Caco-2 (cell line): ENCODE results near the gene FHIT. TPM values are rescaled to one million over a fixed set of nuclear protein-coding genes. Genes with fewer than 3 reads are reported as not detected.

Experiments
- BruUV-seq: library from RNA; stranded (reverse); fragments of 400-500 nt; replicated peaks from 2 replicates; lab custom pipeline; 2021; lab: Mats Ljungman, UMichigan
- CTCF ChIA-PET: fragments of 300-600 bp; sonication (Branson Sonifier 250); formaldehyde crosslinking; loops from one replicate; lab custom pipeline; 2022; ENCODE audit warnings: antibody characterized with exemption; lab: Charles Lee
- POLR2A ChIA-PET: fragments of 300-600 bp; sonication (Branson Sonifier 250); formaldehyde crosslinking; loops from one replicate; lab custom pipeline; 2022; ENCODE audit warnings: antibody characterized with exemption; lab: Charles Lee
- DNase-seq, 2 experiments: peaks; one replicate each; pipeline versions ENCODE4 v3.0.0 to v3.0.0-alpha.2; 2020 to 2022
- H3K27me3 ChIP-seq: replicated peaks from 2 replicates; pipeline ENCODE4 v1.6.0; 2011; ENCODE audit warnings: low read length; ENCODE audit not compliant: control insufficient read depth, insufficient read depth
- H3K36me3 ChIP-seq: 2 replicates; pipeline ENCODE4 v1.5.1; 2011; ENCODE audit warnings: low read length; ENCODE audit not compliant: control insufficient read depth, insufficient read depth
- H3K4me1 ChIP-seq: fragments of 250-450 bp; sonication (Bioruptor Pico); 2 replicates; pipeline ENCODE4 v1.5.1; 2020; ENCODE audit warnings: mild to moderate bottlenecking
- H3K4me3 ChIP-seq: 2 replicates; pipeline ENCODE4 v1.5.1; 2011; ENCODE audit warnings: low read depth, mild to moderate bottlenecking, control low read depth, low read length
- H3K9me3 ChIP-seq: fragments of 250-450 bp; sonication (Bioruptor Pico); 2 replicates; pipeline ENCODE4 v1.5.1; 2020; ENCODE audit warnings: mild to moderate bottlenecking, moderate library complexity
- H3K27ac Mint-ChIP-seq: one replicate; pipeline ENCODE4 v1.8.0; 2022; ENCODE audit warnings: mixed read lengths; ENCODE audit not compliant: unreplicated experiment
- H3K27me3 Mint-ChIP-seq: one replicate; pipeline ENCODE4 v1.8.0; 2022; ENCODE audit warnings: mixed read lengths; ENCODE audit not compliant: insufficient read depth, unreplicated experiment
- H3K36me3 Mint-ChIP-seq: one replicate; pipeline ENCODE4 v1.8.0; 2022; ENCODE audit warnings: mild to moderate bottlenecking, mixed read lengths; ENCODE audit not compliant: insufficient read depth, unreplicated experiment
- H3K4me1 Mint-ChIP-seq: one replicate; pipeline ENCODE4 v1.8.0; 2022; ENCODE audit warnings: low read depth, mixed read lengths; ENCODE audit not compliant: unreplicated experiment
- H3K4me3 Mint-ChIP-seq: one replicate; pipeline ENCODE4 v1.8.0; 2022; ENCODE audit warnings: mild to moderate bottlenecking, moderate library complexity, mixed read lengths; ENCODE audit not compliant: unreplicated experiment
- H3K9me3 Mint-ChIP-seq: one replicate; pipeline ENCODE4 v1.8.0; 2022; ENCODE audit warnings: mixed read lengths; ENCODE audit not compliant: unreplicated experiment
- intact Hi-C: fragments of 100-400 bp; cut with micrococcal nuclease; formaldehyde crosslinking; loops from one replicate; pipeline ENCODE4 v1.10.0; 2022; ENCODE audit not compliant: unreplicated experiment
- total RNA-seq: library from RNA; stranded (reverse); gene quantifications from 2 replicates; pipeline ENCODE4 v1.2.3, GENCODE V29; 2022
- TF ChIP-seq, protein P1 (sequence below), 2 experiments: fragments of 200-600 bp in 1 of 2; IDR thresholded peaks; 1 replicate in 1 of 2; 2 replicates in 1 of 2; pipeline versions ENCODE4 v1.5.1 to v1.8.0; 2011 to 2022; ENCODE audit warnings: antibody characterized with exemption in 1 of 2, control low read depth in 1 of 2, inconsistent platforms in 1 of 2, low read depth in 1 of 2, low read length in 1 of 2, mild to moderate bottlenecking in 1 of 2, moderate library complexity in 1 of 2; ENCODE audit not compliant: insufficient read depth in 1 of 2, severe bottlenecking in 1 of 2, unreplicated experiment in 1 of 2

FHIT gene
- total RNA-seq, 1 experiment from 2014 or later = 8.3 TPM

DNA sequence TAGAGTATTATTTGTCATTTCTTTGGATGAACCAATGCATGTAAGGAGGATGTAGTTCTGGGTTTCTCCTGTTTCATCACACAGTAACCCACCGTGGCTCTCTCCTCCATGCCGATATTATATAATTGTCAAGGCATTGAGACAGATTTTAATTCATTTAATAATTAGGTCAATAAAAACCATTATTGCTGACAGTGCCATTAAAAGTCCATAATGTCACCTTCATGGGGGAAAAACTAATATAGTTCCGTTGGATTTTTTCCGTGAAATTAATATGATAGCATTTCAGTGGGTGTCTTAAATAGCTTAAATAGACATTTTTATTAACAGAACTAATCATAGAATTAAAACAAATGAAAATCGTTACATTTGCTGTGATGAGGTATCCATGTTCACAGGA lies 1453.7 kb downstream of the FHIT start:
- Histone ChIP-seq H3K4me1 (no peaks in the 10 kb centered on the region), H3K27me3 (no peaks in the 10 kb centered on the region), H3K36me3 (no peaks in the 10 kb centered on the region), H3K9me3 (no peaks in the 10 kb centered on the region), H3K4me3 (no peak overlapping the region)
- H3K27ac Mint-ChIP-seq = no peak overlapping the region
- H3K9me3 Mint-ChIP-seq = no peaks in the 10 kb centered on the region
- intact Hi-C loops = no loop called here
- TF ChIP-seq, protein P1, sequence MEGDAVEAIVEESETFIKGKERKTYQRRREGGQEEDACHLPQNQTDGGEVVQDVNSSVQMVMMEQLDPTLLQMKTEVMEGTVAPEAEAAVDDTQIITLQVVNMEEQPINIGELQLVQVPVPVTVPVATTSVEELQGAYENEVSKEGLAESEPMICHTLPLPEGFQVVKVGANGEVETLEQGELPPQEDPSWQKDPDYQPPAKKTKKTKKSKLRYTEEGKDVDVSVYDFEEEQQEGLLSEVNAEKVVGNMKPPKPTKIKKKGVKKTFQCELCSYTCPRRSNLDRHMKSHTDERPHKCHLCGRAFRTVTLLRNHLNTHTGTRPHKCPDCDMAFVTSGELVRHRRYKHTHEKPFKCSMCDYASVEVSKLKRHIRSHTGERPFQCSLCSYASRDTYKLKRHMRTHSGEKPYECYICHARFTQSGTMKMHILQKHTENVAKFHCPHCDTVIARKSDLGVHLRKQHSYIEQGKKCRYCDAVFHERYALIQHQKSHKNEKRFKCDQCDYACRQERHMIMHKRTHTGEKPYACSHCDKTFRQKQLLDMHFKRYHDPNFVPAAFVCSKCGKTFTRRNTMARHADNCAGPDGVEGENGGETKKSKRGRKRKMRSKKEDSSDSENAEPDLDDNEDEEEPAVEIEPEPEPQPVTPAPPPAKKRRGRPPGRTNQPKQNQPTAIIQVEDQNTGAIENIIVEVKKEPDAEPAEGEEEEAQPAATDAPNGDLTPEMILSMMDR (IDR thresholded peaks at IDR 0.05; ENCODE audit: insufficient read depth in 1 of 2, low read depth in 1 of 2, low read length in 1 of 2, severe bottlenecking in 1 of 2, unreplicated experiment in 1 of 2) = no peak
- ChIA-PET CTCF (no interaction called here), POLR2A (no interaction called here)
- peaks cover 3% of the 10 kb centered on the region for H3K27me3 Mint-ChIP-seq
- DNase-seq = no peak
- H3K36me3 Mint-ChIP-seq = no peaks in the 10 kb centered on the region
- H3K4me3 Mint-ChIP-seq = no peak overlapping the region
- no peaks in the 10 kb centered on the region for H3K4me1 Mint-ChIP-seq
- no TSS peak for BruUV-seq

DNA sequence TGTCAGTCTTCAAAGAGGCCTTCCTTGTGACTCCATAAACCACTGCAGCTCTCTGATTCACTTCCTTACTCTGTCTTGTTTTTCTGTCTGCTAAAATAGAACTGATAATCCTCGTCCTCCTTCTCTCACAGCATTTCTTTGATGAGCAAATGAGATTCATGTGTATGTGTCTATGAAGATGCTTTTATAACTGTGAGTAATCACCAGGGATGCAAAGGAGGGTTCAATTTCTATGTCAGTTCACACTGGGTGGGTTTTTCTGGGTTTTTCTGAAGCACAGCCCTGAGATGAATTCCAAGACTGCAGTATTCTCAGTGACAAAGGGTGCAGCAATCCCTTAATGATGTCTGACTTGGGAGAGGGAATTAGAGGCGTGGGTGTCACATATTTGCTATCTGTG lies 1454.8 kb downstream of the FHIT start:
- H3K27me3 ChIP-seq = no peaks in the 10 kb centered on the region
- intact Hi-C loops = no loop called here
- TF ChIP-seq, protein P1 (IDR thresholded peaks at IDR 0.05; ENCODE audit: insufficient read depth in 1 of 2, low read depth in 1 of 2, low read length in 1 of 2, severe bottlenecking in 1 of 2, unreplicated experiment in 1 of 2) = no peak
- POLR2A ChIA-PET = no interaction called here
- Mint-ChIP-seq H3K4me3 (no peak overlapping the region), H3K4me1 (no peaks in the 10 kb centered on the region), H3K36me3 (no peaks in the 10 kb centered on the region), H3K27me3 (peaks cover 3% of the 10 kb centered on the region), H3K9me3 (no peaks in the 10 kb centered on the region), H3K27ac (no peak overlapping the region)
- BruUV-seq = no TSS peak
- H3K9me3 ChIP-seq = no peaks in the 10 kb centered on the region
- no peaks in the 10 kb centered on the region for H3K36me3 ChIP-seq
- no peak for DNase-seq
- CTCF ChIA-PET = no interaction called here
- no peak overlapping the region for H3K4me3 ChIP-seq
- H3K4me1 ChIP-seq = no peaks in the 10 kb centered on the region

DNA sequence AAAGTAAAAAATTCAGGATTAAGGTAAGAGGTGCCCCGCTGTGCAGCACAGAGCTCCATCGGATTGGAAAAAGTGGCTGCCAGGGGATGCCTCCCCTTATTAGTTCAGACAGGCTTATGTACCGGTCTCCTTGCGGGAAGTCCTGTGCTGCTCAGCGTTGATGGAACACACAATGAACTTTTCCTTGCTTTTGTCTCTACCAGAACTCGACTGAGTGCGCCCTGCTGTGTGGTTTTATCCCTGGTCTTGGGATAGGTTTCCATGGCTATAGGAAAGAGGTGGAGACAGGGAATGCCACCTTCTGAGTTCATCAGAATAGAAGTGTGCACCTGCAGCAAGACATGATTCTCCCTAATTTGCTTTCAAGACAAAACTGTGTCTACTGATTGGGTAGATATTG lies 1455.5 kb downstream of the FHIT start:
- no TSS peak for BruUV-seq
- Mint-ChIP-seq H3K27me3 (peaks cover 3% of the 10 kb centered on the region), H3K9me3 (no peaks in the 10 kb centered on the region), H3K4me1 (no peaks in the 10 kb centered on the region), H3K36me3 (no peaks in the 10 kb centered on the region), H3K27ac (no peak overlapping the region), H3K4me3 (no peak overlapping the region)
- H3K27me3 ChIP-seq = no peaks in the 10 kb centered on the region
- no peak overlapping the region for H3K4me3 ChIP-seq
- H3K9me3 ChIP-seq = no peaks in the 10 kb centered on the region
- no peaks in the 10 kb centered on the region for H3K36me3 ChIP-seq
- TF ChIP-seq, protein P1 (IDR thresholded peaks at IDR 0.05; ENCODE audit: insufficient read depth in 1 of 2, low read depth in 1 of 2, low read length in 1 of 2, severe bottlenecking in 1 of 2, unreplicated experiment in 1 of 2) = no peak
- H3K4me1 ChIP-seq = no peaks in the 10 kb centered on the region
- ChIA-PET CTCF (no interaction called here), POLR2A (no interaction called here)
- intact Hi-C loops = no loop called here
- no peak for DNase-seq
